Inferior parietal cortex (tissue), 1 donor: Measurements from ENCODE around the gene SP1.
"Not testable (repeated sequence)": the region's sequence is repeated elsewhere in the genome, so short reads cannot be mapped to it uniquely, and the experiment has no call there.

ENCODE experiments used
- DNase-seq: peaks from one replicate; pipeline ENCODE4 v3.0.0-alpha.2; 2016; ENCODE audit errors: extremely low spot score

SP1 gene

GRCh38 chr12:53380104-53380793 is at the start of gene SP1:
SP1 (plus strand) TSS chr12:53380176; CDS start chr12:53380292, 116 bp downstream.
- DNase-seq = peak; percentile 61

GRCh38 chr12:53330671-53331070 is 49.3 kb upstream of the SP1 start:
- DNase-seq = no peak

- not testable (repeated sequence) for DNase-seq
Measured at GRCh38 chr12:53332339-53332738, 47.6 kb upstream of the SP1 start.

- no peak for DNase-seq
Measured at GRCh38 chr12:53332744-53333143, 47.2 kb upstream of the SP1 start.

- DNase-seq = no peak
Measured at GRCh38 chr12:53333289-53333688, 46.7 kb upstream of the SP1 start.

- DNase-seq = no peak
Measured at GRCh38 chr12:53333845-53334244, 46.1 kb upstream of the SP1 start.

- DNase-seq = no peak
Measured at GRCh38 chr12:53334822-53335221, 45.2 kb upstream of the SP1 start.

GRCh38 chr12:53336181-53336681 is 43.7 kb upstream of the SP1 start, which contains the start of gene SP7:
SP7 (minus strand) TSS chr12:53336354; CDS start chr12:53335646, 708 bp downstream.
- no peak for DNase-seq

- DNase-seq = no peak
Measured at GRCh38 chr12:53338017-53338416, 42.0 kb upstream of the SP1 start.

- DNase-seq = no peak
Measured at GRCh38 chr12:53338916-53339315, 41.1 kb upstream of the SP1 start.

- DNase-seq = no peak
Measured at GRCh38 chr12:53340398-53340797, 39.6 kb upstream of the SP1 start.

GRCh38 chr12:53343449-53343848 is 36.5 kb upstream of the SP1 start:
- no peak for DNase-seq

GRCh38 chr12:53343969-53344368 is 36.0 kb upstream of the SP1 start:
- no peak for DNase-seq

- DNase-seq = no peak
Measured at GRCh38 chr12:53344487-53344823, 35.5 kb upstream of the SP1 start.

GRCh38 chr12:53344824-53345485 is 35.0 kb upstream of the SP1 start:
- DNase-seq = peak; percentile 72

GRCh38 chr12:53345486-53346188 is 34.3 kb upstream of the SP1 start:
- no peak for DNase-seq

GRCh38 chr12:53346491-53346890 is 33.5 kb upstream of the SP1 start:
- no peak for DNase-seq

- DNase-seq = no peak
Measured at GRCh38 chr12:53347905-53348304, 32.1 kb upstream of the SP1 start.

- peak; percentile 94 for DNase-seq
Measured at GRCh38 chr12:53352331-53353256, 27.4 kb upstream of the SP1 start.

- no peak for DNase-seq
Measured at GRCh38 chr12:53353257-53353655, 26.7 kb upstream of the SP1 start.

- DNase-seq = no peak
Measured at GRCh38 chr12:53355121-53355520, 24.9 kb upstream of the SP1 start.
